ENCODE measurements around the gene RUNX2. TPM values are rescaled to one million over a fixed set of nuclear protein-coding genes. Genes with fewer than 3 reads are reported as not detected.
"Not testable (repeated sequence)": the region's sequence is repeated elsewhere in the genome, so short reads cannot be mapped to it uniquely, and the experiment has no call there.

RUNX2 gene
- total RNA-seq, 1 experiment from 2014 or later = 3.8 TPM

DNA sequence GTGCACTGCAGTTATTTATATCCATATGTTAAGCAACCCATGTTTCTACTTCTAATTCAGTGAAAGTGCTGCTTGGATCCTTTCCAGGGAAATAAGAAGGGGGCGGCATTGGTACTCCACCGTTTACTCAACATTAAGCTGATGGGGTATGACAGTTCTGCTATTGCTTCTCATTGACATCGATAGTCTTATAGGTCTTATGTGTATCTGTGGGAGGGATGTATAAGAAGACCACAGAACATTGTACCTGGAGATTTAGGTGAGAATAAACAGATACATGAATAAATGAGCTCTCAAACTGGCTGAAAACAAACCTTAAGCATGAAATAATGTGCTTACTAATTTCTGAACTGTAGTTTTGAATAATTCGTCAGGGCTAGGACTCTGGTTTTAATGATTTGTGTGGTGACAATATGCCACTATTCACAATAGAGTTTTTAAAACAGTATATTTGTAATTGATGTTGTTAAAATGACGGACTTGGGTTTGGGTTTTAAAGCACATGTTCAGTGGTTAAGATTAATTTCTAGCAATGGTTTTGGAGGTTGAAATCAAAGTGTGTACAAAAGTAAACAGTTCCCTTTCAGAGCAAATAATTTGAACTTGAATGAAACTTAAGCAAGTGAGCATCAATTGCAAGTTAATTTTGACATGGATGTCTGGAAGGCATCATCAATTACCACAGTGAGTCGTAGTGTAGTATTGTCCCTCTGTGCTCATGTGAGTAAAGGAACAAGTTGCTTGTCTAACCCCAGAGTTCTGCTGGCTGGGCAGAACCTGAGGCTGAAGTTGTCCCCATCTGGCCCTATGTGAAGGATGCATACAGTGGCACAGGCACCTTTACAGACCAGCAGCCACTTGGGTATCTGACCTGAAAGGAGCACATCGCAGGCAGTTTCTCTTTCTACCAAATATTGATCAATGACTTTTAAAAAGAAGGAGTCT is 134.3 kb downstream of the RUNX2 start:
- no peak overlapping the region for H3K27ac ChIP-seq (ENCODE audit: low read length)
- BruUV-seq (replicated peaks) = no TSS peak
- no peak overlapping the region for H3K4me2 ChIP-seq (ENCODE audit: low read length)
- H3K9me3 ChIP-seq (ENCODE audit: low read length) = no peaks in the 10 kb centered on the region
- H4K20me1 ChIP-seq (ENCODE audit: low read length) = no peaks in the 10 kb centered on the region
- intact Hi-C loops (cut with micrococcal nuclease) = no loop called here
- H3K4me3 ChIP-seq (ENCODE audit: low read length) = no peak overlapping the region
- no peaks in the 10 kb centered on the region; the same call in 1 of the 2 replicates for H3K36me3 ChIP-seq (ENCODE audit: low read depth, low read length)
- H2AFZ ChIP-seq (ENCODE audit: low read length) = no peak overlapping the region
- DNase-seq = no peak
- no peaks in the 10 kb centered on the region for H3K9me2 ChIP-seq (replicated peaks; ENCODE audit: low read length)
- H3F3A ChIP-seq (ENCODE audit: low read length, unreplicated experiment) = no peaks in the 10 kb centered on the region
- TF ChIP-seq EZH2phosphoT487 (IDR thresholded peaks at IDR 0.05; ENCODE audit: borderline replicate concordance, low read length) = no peak
- TF ChIP-seq, protein P1, sequence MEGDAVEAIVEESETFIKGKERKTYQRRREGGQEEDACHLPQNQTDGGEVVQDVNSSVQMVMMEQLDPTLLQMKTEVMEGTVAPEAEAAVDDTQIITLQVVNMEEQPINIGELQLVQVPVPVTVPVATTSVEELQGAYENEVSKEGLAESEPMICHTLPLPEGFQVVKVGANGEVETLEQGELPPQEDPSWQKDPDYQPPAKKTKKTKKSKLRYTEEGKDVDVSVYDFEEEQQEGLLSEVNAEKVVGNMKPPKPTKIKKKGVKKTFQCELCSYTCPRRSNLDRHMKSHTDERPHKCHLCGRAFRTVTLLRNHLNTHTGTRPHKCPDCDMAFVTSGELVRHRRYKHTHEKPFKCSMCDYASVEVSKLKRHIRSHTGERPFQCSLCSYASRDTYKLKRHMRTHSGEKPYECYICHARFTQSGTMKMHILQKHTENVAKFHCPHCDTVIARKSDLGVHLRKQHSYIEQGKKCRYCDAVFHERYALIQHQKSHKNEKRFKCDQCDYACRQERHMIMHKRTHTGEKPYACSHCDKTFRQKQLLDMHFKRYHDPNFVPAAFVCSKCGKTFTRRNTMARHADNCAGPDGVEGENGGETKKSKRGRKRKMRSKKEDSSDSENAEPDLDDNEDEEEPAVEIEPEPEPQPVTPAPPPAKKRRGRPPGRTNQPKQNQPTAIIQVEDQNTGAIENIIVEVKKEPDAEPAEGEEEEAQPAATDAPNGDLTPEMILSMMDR (conservative IDR thresholded peaks at IDR 0.05; ENCODE audit: low read depth, low read length) = no peak
- TF ChIP-seq EZH2 (IDR thresholded peaks at IDR 0.05; ENCODE audit: low read length, unreplicated experiment) = no peak
- no peaks in the 10 kb centered on the region for H3K27me3 ChIP-seq (ENCODE audit: low read length)
- ChIA-PET POLR2A (ENCODE audit: unreplicated experiment) (interaction anchor here (0.7 kb wide), 1 partner anchor 36 kb away, joined by 9 read pairs; no protein-coding TSS in a partner anchor), CTCF (no interaction called here)
- no peak for ATAC-seq
- H3K4me1 ChIP-seq (ENCODE audit: insufficient read depth, low read length) = no peaks in the 10 kb centered on the region
- H3K9ac ChIP-seq (ENCODE audit: low read length) = no peak overlapping the region
- no peaks in the 10 kb centered on the region for H3K79me2 ChIP-seq (ENCODE audit: low read length)

DNA sequence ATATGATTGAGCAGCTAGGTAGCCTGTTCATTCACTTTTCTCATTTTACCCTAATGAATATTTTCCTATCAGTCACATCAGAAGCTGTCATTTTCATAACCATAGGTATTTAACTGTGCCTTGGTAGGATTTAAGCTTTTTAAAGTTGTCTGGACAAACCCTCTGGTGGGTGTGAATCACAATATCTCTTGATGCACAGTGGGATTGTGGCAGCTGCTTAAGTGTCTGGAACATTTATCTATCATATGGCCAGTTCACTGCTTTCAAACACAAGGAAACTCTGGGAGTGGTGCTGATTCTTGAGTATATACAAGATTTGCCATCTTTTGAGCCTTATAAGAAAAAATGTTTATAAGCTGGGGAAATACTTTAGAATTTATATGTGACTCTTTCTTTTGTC is 136.6 kb downstream of the RUNX2 start:
- Histone ChIP-seq H3K9me3 (ENCODE audit: low read length) (no peaks in the 10 kb centered on the region), H3K9ac (ENCODE audit: low read length) (no peak overlapping the region), H3K4me3 (ENCODE audit: low read length) (no peak overlapping the region), H3K4me1 (ENCODE audit: insufficient read depth, low read length) (no peaks in the 10 kb centered on the region), H3K36me3 (ENCODE audit: low read depth, low read length) (peaks cover 5% of the 10 kb centered on the region; the same call in 1 of the 2 replicates), H3F3A (ENCODE audit: low read length, unreplicated experiment) (no peaks in the 10 kb centered on the region), H2AFZ (ENCODE audit: low read length) (no peak overlapping the region), H3K79me2 (ENCODE audit: low read length) (no peaks in the 10 kb centered on the region), H4K20me1 (ENCODE audit: low read length) (no peaks in the 10 kb centered on the region), H3K27ac (ENCODE audit: low read length) (no peak overlapping the region), H3K27me3 (ENCODE audit: low read length) (no peaks in the 10 kb centered on the region), H3K9me2 (replicated peaks; ENCODE audit: low read length) (no peaks in the 10 kb centered on the region), H3K4me2 (ENCODE audit: low read length) (no peak overlapping the region)
- POLR2A ChIA-PET (ENCODE audit: unreplicated experiment) = no interaction called here
- TF ChIP-seq EZH2phosphoT487 (IDR thresholded peaks at IDR 0.05; ENCODE audit: borderline replicate concordance, low read length) = no peak
- TF ChIP-seq, protein P1 (conservative IDR thresholded peaks at IDR 0.05; ENCODE audit: low read depth, low read length) = no peak
- TF ChIP-seq EZH2 (IDR thresholded peaks at IDR 0.05; ENCODE audit: low read length, unreplicated experiment) = no peak
- DNase-seq (no peak), ATAC-seq (no peak)
- intact Hi-C loops (cut with micrococcal nuclease) = no loop called here
- BruUV-seq (replicated peaks) = no TSS peak
- CTCF ChIA-PET = no interaction called here

DNA sequence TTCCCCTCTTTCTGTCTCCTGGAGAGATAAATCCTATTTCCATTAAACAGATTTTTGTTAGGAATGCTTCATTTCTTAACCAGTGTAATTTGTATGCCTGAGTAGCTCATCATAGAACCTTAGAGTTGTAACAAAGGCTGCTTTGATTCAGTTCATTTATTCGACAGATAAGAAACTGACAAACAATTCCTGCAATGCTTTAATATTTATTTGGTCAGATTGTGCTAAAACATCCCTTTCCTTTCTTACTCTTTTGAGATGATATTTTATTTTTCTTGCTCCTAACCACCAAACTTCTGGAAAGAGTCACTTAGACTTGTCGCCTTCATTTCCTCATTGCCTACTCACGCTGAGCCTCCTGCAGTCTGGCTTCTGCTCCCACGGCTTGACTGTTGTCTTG is 138.6 kb downstream of the RUNX2 start:
- no peak overlapping the region for H2AFZ ChIP-seq (ENCODE audit: low read length)
- no peaks in the 10 kb centered on the region for H3K9me3 ChIP-seq (ENCODE audit: low read length)
- H3K9ac ChIP-seq (ENCODE audit: low read length) = no peak overlapping the region
- H3K4me1 ChIP-seq (ENCODE audit: insufficient read depth, low read length) = no peaks in the 10 kb centered on the region
- no TSS peak for BruUV-seq (replicated peaks)
- no peaks in the 10 kb centered on the region for H3K27me3 ChIP-seq (ENCODE audit: low read length)
- H3K4me3 ChIP-seq (ENCODE audit: low read length) = no peak overlapping the region
- TF ChIP-seq, protein P1 (conservative IDR thresholded peaks at IDR 0.05; ENCODE audit: low read depth, low read length) = no peak
- no peak for TF ChIP-seq EZH2phosphoT487 (IDR thresholded peaks at IDR 0.05; ENCODE audit: borderline replicate concordance, low read length)
- ChIA-PET POLR2A (ENCODE audit: unreplicated experiment) (no interaction called here), CTCF (no interaction called here)
- H3K36me3 ChIP-seq (ENCODE audit: low read depth, low read length) = peaks cover 9% of the 10 kb centered on the region; the same call in 1 of the 2 replicates
- no peaks in the 10 kb centered on the region for H3K9me2 ChIP-seq (replicated peaks; ENCODE audit: low read length)
- no peaks in the 10 kb centered on the region for H3F3A ChIP-seq (ENCODE audit: low read length, unreplicated experiment)
- H3K4me2 ChIP-seq (ENCODE audit: low read length) = no peak overlapping the region
- no peak overlapping the region for H3K27ac ChIP-seq (ENCODE audit: low read length)
- DNase-seq (no peak), ATAC-seq (no peak)
- intact Hi-C loops (cut with micrococcal nuclease) = no loop called here
- H4K20me1 ChIP-seq (ENCODE audit: low read length) = no peaks in the 10 kb centered on the region
- no peaks in the 10 kb centered on the region for H3K79me2 ChIP-seq (ENCODE audit: low read length)

DNA sequence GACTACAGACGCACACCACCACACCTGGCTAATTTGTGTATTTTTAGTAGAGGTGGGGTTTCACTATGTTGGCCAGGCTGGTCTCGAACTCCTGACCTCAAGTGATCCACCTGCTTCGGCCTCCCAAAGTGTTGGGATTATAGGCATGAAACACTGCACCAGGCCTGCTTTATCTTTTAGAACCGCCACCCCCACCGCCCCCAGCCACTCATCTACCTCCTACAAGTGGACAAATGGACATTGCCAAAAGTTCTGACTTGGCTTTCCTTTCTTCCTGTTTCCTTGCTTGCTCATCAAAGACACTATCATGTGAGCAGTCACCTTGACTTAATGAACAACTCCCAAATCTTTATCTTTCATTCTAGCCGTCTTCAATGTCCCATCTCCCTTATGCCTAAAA is 139.3 kb downstream of the RUNX2 start:
- H3F3A ChIP-seq (ENCODE audit: low read length, unreplicated experiment); ATAC-seq; H3K9me2 ChIP-seq (replicated peaks; ENCODE audit: low read length); H3K27me3 ChIP-seq (ENCODE audit: low read length); H3K9me3 ChIP-seq (ENCODE audit: low read length); H3K79me2 ChIP-seq (ENCODE audit: low read length); H3K4me3 ChIP-seq (ENCODE audit: low read length); H3K4me2 ChIP-seq (ENCODE audit: low read length); H4K20me1 ChIP-seq (ENCODE audit: low read length); H2AFZ ChIP-seq (ENCODE audit: low read length); BruUV-seq (replicated peaks); DNase-seq; H3K36me3 ChIP-seq (ENCODE audit: low read depth, low read length); CTCF ChIA-PET; H3K9ac ChIP-seq (ENCODE audit: low read length); H3K27ac ChIP-seq (ENCODE audit: low read length); POLR2A ChIA-PET (ENCODE audit: unreplicated experiment); intact Hi-C loops (cut with micrococcal nuclease); H3K4me1 ChIP-seq (ENCODE audit: insufficient read depth, low read length): not testable (repeated sequence)

Data from PC-3 (cell line).